Thoracic aorta (tissue), 2 donors: ENCODE measurements around the gene BMP5. TPM values are rescaled to one million over a fixed set of nuclear protein-coding genes. Genes with fewer than 3 reads are reported as not detected.

ENCODE experiments used
- ATAC-seq: fragments of 150-250 bp; one replicate; pipeline ENCODE4 v1.8.0; 2017; ENCODE audit warnings: low read depth; ENCODE audit not compliant: insufficient number of reproducible peaks, low FRiP score
- DNase-seq: peaks from one replicate; pipeline ENCODE4 v3.0.0-alpha.2; 2020; ENCODE audit warnings: low spot score
- H3K27ac ChIP-seq, 2 donors: fragments of 200-600 bp; sonication (generic); 1 replicate in 1 of 2; 2 replicates in 1 of 2; pipeline ENCODE4 v1.5.1; 2016; ENCODE audit warnings: mild to moderate bottlenecking in 2 of 2, moderate library complexity in 2 of 2
- H3K27me3 ChIP-seq: fragments of 200-600 bp; sonication (generic); replicated peaks from 2 replicates; pipeline ENCODE4 v1.6.0; 2016; ENCODE audit warnings: mild to moderate bottlenecking; ENCODE audit not compliant: insufficient read depth
- H3K36me3 ChIP-seq: fragments of 200-600 bp; sonication (generic); one replicate; pipeline ENCODE4 v1.5.1; 2016
- H3K4me1 ChIP-seq, 2 donors: fragments of 200-600 bp; sonication (generic); 1 replicate in 1 of 2; 2 replicates in 1 of 2; pipeline versions ENCODE4 v1.5.1 to v1.6.0; 2016; ENCODE audit warnings: low read depth in 2 of 2, mild to moderate bottlenecking in 1 of 2; ENCODE audit not compliant: control insufficient read depth in 1 of 2
- H3K4me3 ChIP-seq: fragments of 200-600 bp; sonication (generic); 2 replicates; pipeline ENCODE4 v1.5.1; 2016; ENCODE audit warnings: mild to moderate bottlenecking
- H3K9me3 ChIP-seq: fragments of 200-600 bp; sonication (generic); 2 replicates; pipeline ENCODE4 v1.5.1; 2016
- CTCF ChIP-seq: fragments of 200-600 bp; sonication (generic); IDR thresholded peaks from one replicate; pipeline ENCODE4 v1.5.1; 2019; ENCODE audit warnings: antibody characterized with exemption
- total RNA-seq, 2 donors: library from RNA; depleted of rRNA; stranded (reverse); fragments of >200 nt; gene quantifications; one replicate each; pipeline versions ENCODE4 v1.1.0 to v1.2.3, GENCODE V29; 2016

The BMP5 gene
- total RNA-seq, 2 donors from 2014 or later: not detected

- no peaks in the 10 kb centered on the region for H3K36me3 ChIP-seq
- no peaks in the 10 kb centered on the region for H3K9me3 ChIP-seq
- H3K4me1 ChIP-seq: no peaks in the 10 kb centered on the region
- H3K27me3 ChIP-seq: no peaks in the 10 kb centered on the region
- ATAC-seq (no peak), DNase-seq (no peak)
- no peak for TF ChIP-seq CTCF
- H3K4me3 ChIP-seq: no peak overlapping the region
- H3K27ac ChIP-seq: no peak overlapping the region
Observed at GRCh38 chr6:55705451-55706440, 169.6 kb downstream of the BMP5 start.

- H3K36me3 ChIP-seq: no peaks in the 10 kb centered on the region
- no peaks in the 10 kb centered on the region for H3K9me3 ChIP-seq
- DNase-seq: no peak
- no peaks in the 10 kb centered on the region for H3K4me1 ChIP-seq
- no peaks in the 10 kb centered on the region for H3K27me3 ChIP-seq
- no peak for TF ChIP-seq CTCF
- no peak for ATAC-seq
- H3K27ac ChIP-seq: no peak overlapping the region
- no peak overlapping the region for H3K4me3 ChIP-seq
Observed at GRCh38 chr6:55704421-55704820, 171.0 kb downstream of the BMP5 start.
